ENCODE results near the gene CALN1. TPM values are rescaled to one million over a fixed set of nuclear protein-coding genes. Genes with fewer than 3 reads are reported as not detected.

The CALN1 gene
- total and polyA plus RNA-seq, 2 of the 8 experiments (the other 6 are each of a cell fraction or from before 2014, with no cell fraction given): 6.4 to 15.2 TPM

GRCh38 chr7:71783779-71784178 lies 628.4 kb downstream of the CALN1 start:
- no peak overlapping the region for H3K56ac ChIP-seq (replicated peaks; ENCODE audit: insufficient read length, low read depth, low read length)
- no peak overlapping the region for H2BK12ac ChIP-seq (ENCODE audit: low read depth, low read length)
- no peak overlapping the region for H3K4me2 ChIP-seq (ENCODE audit: insufficient read depth in 1 of 2, low read depth in 2 of 2, low read length in 2 of 2)
- WGBS, 2 experiments (ENCODE audit: extremely low coverage in 1 of 2, insufficient coverage in 1 of 2, insufficient read length in 1 of 2, insufficient replicate concordance in 2 of 2, low coverage in 1 of 2, low lambda C conversion rate in 2 of 2, missing lambda C conversion rate in 1 of 2): 88% methylated on average over 3 of the region's 3 CpGs; no CpG with 5 or more reads in 1 of the 2 experiments
- no peak overlapping the region for H3K18ac ChIP-seq (ENCODE audit: extremely low read depth, low read length)
- H3K27me3 ChIP-seq (replicated peaks in 1 of 4; ENCODE audit: control insufficient read depth in 3 of 4, extremely low read depth in 1 of 4, insufficient read depth in 3 of 4, low read length in 3 of 4): no peaks in the 10 kb centered on the region; a peak in 2 of 7 replicates
- no peaks in the 10 kb centered on the region for H3K79me1 ChIP-seq (ENCODE audit: low read depth, low read length)
- no peak overlapping the region for H3K9ac ChIP-seq (replicated peaks in 1 of 4; ENCODE audit: extremely low read depth in 1 of 4, low read depth in 3 of 4, low read length in 3 of 4)
- no peaks in the 10 kb centered on the region for H3K79me2 ChIP-seq (ENCODE audit: control insufficient read depth in 1 of 2, insufficient read depth in 2 of 2, low read length in 2 of 2)
- ChIA-PET CTCF (ENCODE audit: partially characterized antibody) (interaction anchor here (0.7 to 1.0 kb wide), 2 partner anchors 13 to 20 kb away, joined by 3 read pairs; no protein-coding TSS in a partner anchor), POLR2A (ENCODE audit: partially characterized antibody) (interaction anchor here (0.6 to 1.3 kb wide), 3 partner anchors 16 to 465 kb away, joined by 3 read pairs; no protein-coding TSS in a partner anchor)
- H3K14ac ChIP-seq (ENCODE audit: insufficient read length): no peak overlapping the region
- no peak overlapping the region for H2AK5ac ChIP-seq (ENCODE audit: low read depth, low read length)
- no peak overlapping the region for H2AFZ ChIP-seq (ENCODE audit: low read length)
- H4K5ac ChIP-seq (ENCODE audit: insufficient read length, low read depth, low read length): no peak overlapping the region
- peaks cover 12 to 17% of the 10 kb centered on the region in 2 experiments; a peak in 3 of 4 replicates for H3K9me3 ChIP-seq (ENCODE audit: insufficient read depth in 2 of 2, low read depth in 1 of 2, low read length in 1 of 2)
- peaks cover 2 to 9% (median 5%) of the 10 kb centered on the region in 4 experiments; a peak in 6 of 7 replicates for H3K4me1 ChIP-seq (replicated peaks in 1 of 4; ENCODE audit: control insufficient read depth in 3 of 4, insufficient read depth in 4 of 4, low read length in 3 of 4)
- no peak overlapping the region for H3K4me3 ChIP-seq (ENCODE audit: extremely low read depth in 1 of 4, insufficient read depth in 2 of 4, low read depth in 3 of 4, low read length in 4 of 4)
- FAIRE-seq (no peak), DNase-seq (ENCODE audit: low read depth in 1 of 2, low spot score in 2 of 2) (no peak)
- no peak overlapping the region for H2BK5ac ChIP-seq (ENCODE audit: low read depth, low read length)
- no peak overlapping the region for H3K4ac ChIP-seq (replicated peaks; ENCODE audit: insufficient read length, low read depth, low read length)
- peaks cover 0 to 9% (median 0%) of the 10 kb centered on the region in 4 experiments; a peak in 3 of 8 replicates for H3K36me3 ChIP-seq (ENCODE audit: control insufficient read depth in 2 of 4, insufficient read depth in 4 of 4, low read length in 3 of 4)
- no peak overlapping the region for H3K27ac ChIP-seq (ENCODE audit: low read depth, low read length)
- H3K23ac ChIP-seq (ENCODE audit: insufficient read length): no peak overlapping the region
- no peaks in the 10 kb centered on the region for H4K20me1 ChIP-seq (replicated peaks in 1 of 2; ENCODE audit: control insufficient read depth in 1 of 2, insufficient read depth in 2 of 2, low read length in 2 of 2)
- H2BK15ac ChIP-seq (ENCODE audit: low read length): no peak overlapping the region
- H4K8ac ChIP-seq (ENCODE audit: extremely low read depth, insufficient read depth, low read length): no peak overlapping the region
- no peak overlapping the region for H2BK120ac ChIP-seq (replicated peaks; ENCODE audit: low read depth, low read length)
- no peak overlapping the region for H4K91ac ChIP-seq (replicated peaks; ENCODE audit: insufficient read length, low read length)
- no peak overlapping the region for H2BK20ac ChIP-seq (ENCODE audit: low read length)
- no peaks in the 10 kb centered on the region for H3K23me2 ChIP-seq (ENCODE audit: low read depth, low read length)
- TF ChIP-seq SIRT6 (IDR thresholded peaks at IDR 0.05; ENCODE audit: low read length): no peak
- no peak for TF ChIP-seq NANOG (IDR thresholded peaks at IDR 0.05; ENCODE audit: insufficient read depth, low read depth, low read length, poor library complexity, severe bottlenecking)
- TF ChIP-seq CHD2 (IDR thresholded peaks at IDR 0.05; ENCODE audit: low read length): no peak
- TF ChIP-seq KDM1A (IDR thresholded peaks at IDR 0.05; ENCODE audit: borderline replicate concordance, low read length): no peak
- TF ChIP-seq CTBP2 (IDR thresholded peaks at IDR 0.05; ENCODE audit: borderline replicate concordance, insufficient read depth, insufficient read length, low read length): no peak

All from H1 (cell line).